ENCODE results near the gene GOLGA8B. TPM values are rescaled to one million over a fixed set of nuclear protein-coding genes. Genes with fewer than 3 reads are reported as not detected.

GOLGA8B gene
- total and polyA plus RNA-seq, 2 of the 8 experiments (the other 6 are each of a cell fraction or from before 2014, with no cell fraction given): 14.1 to 23.3 TPM

GRCh38 chr15:34598799-34599585 lies 15.5 kb upstream of the GOLGA8B start (continued):
- TF ChIP-seq CHD7 (IDR thresholded peaks at IDR 0.05; ENCODE audit: insufficient replicate concordance, low read length): no peak
- no peak for TF ChIP-seq BCL11A (IDR thresholded peaks at IDR 0.05; ENCODE audit: low read depth in 2 of 2, low read length in 2 of 2)
- TF ChIP-seq SAP30 (IDR thresholded peaks at IDR 0.05; ENCODE audit: insufficient read depth, insufficient replicate concordance, low read length): no peak
- TF ChIP-seq PHF8 (conservative IDR thresholded peaks at IDR 0.05; ENCODE audit: low read depth, low read length): no peak
- TF ChIP-seq USF2 (IDR thresholded peaks at IDR 0.05; ENCODE audit: low read length): no peak
- TF ChIP-seq SRF (IDR thresholded peaks at IDR 0.05; ENCODE audit: low read depth, low read length): no peak
- no peak for TF ChIP-seq TEAD4 (IDR thresholded peaks at IDR 0.05; ENCODE audit: low read depth, low read length)
- TF ChIP-seq SIN3A (conservative IDR thresholded peaks at IDR 0.05 in 1 of 2, IDR thresholded peaks at IDR 0.05 in 1 of 2; ENCODE audit: low read depth in 1 of 2, low read length in 2 of 2): no peak
